ENCODE data around the gene PCSK9. TPM values are rescaled to one million over a fixed set of nuclear protein-coding genes. Genes with fewer than 3 reads are reported as not detected.

PCSK9 gene
- total and polyA plus RNA-seq, 2 experiments from 2014 or later, result 77.6 to 327 TPM

DNA sequence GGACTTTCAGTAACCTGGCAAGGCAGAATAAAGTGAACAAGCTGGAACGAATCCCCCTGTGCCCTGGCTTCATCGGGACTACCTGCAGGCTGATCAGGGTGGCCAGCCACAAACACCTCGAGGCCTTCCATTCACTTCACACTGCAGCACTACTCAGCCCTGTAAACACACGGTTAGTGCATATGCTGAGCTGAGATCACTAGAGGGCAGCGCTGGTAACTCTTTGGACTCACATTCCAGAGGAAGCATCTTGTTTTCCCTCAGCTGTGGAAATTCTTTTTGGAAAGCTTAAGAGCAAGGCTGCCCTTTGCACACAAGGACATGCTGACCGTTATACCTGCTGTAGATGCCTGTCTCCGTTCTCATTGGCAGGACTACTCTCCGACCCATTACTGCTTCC is 32.1 kb downstream of the PCSK9 start:
- H3K79me2 ChIP-seq (replicated peaks; ENCODE audit: insufficient read depth), result no peaks in the 10 kb centered on the region
- no peak overlapping the region for H3K4me3 Mint-ChIP-seq
- peak overlapping the region; percentile 65 for H3K27ac ChIP-seq (ENCODE audit: low read depth)
- no peaks in the 10 kb centered on the region for H4K20me1 ChIP-seq (replicated peaks; ENCODE audit: insufficient read depth)
- peaks cover 74% of the 10 kb centered on the region for H3K36me3 Mint-ChIP-seq (ENCODE audit: low read depth)
- TF ChIP-seq CREB1 (CRISPR knock-in tag; IDR thresholded peaks at IDR 0.05; ENCODE audit: low read depth) (no peak), ZNF114 (CRISPR knock-in tag; IDR thresholded peaks at IDR 0.05) (no peak), NANOG (IDR thresholded peaks at IDR 0.05; ENCODE audit: borderline replicate concordance) (no peak), POLR2AphosphoS5 (IDR thresholded peaks at IDR 0.05; ENCODE audit: low read depth) (no peak)
- TF ChIP-seq, protein P1, sequence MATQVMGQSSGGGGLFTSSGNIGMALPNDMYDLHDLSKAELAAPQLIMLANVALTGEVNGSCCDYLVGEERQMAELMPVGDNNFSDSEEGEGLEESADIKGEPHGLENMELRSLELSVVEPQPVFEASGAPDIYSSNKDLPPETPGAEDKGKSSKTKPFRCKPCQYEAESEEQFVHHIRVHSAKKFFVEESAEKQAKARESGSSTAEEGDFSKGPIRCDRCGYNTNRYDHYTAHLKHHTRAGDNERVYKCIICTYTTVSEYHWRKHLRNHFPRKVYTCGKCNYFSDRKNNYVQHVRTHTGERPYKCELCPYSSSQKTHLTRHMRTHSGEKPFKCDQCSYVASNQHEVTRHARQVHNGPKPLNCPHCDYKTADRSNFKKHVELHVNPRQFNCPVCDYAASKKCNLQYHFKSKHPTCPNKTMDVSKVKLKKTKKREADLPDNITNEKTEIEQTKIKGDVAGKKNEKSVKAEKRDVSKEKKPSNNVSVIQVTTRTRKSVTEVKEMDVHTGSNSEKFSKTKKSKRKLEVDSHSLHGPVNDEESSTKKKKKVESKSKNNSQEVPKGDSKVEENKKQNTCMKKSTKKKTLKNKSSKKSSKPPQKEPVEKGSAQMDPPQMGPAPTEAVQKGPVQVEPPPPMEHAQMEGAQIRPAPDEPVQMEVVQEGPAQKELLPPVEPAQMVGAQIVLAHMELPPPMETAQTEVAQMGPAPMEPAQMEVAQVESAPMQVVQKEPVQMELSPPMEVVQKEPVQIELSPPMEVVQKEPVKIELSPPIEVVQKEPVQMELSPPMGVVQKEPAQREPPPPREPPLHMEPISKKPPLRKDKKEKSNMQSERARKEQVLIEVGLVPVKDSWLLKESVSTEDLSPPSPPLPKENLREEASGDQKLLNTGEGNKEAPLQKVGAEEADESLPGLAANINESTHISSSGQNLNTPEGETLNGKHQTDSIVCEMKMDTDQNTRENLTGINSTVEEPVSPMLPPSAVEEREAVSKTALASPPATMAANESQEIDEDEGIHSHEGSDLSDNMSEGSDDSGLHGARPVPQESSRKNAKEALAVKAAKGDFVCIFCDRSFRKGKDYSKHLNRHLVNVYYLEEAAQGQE (IDR thresholded peaks at IDR 0.05; ENCODE audit: unreplicated experiment), result no peak
- TF ChIP-seq, protein P2, sequence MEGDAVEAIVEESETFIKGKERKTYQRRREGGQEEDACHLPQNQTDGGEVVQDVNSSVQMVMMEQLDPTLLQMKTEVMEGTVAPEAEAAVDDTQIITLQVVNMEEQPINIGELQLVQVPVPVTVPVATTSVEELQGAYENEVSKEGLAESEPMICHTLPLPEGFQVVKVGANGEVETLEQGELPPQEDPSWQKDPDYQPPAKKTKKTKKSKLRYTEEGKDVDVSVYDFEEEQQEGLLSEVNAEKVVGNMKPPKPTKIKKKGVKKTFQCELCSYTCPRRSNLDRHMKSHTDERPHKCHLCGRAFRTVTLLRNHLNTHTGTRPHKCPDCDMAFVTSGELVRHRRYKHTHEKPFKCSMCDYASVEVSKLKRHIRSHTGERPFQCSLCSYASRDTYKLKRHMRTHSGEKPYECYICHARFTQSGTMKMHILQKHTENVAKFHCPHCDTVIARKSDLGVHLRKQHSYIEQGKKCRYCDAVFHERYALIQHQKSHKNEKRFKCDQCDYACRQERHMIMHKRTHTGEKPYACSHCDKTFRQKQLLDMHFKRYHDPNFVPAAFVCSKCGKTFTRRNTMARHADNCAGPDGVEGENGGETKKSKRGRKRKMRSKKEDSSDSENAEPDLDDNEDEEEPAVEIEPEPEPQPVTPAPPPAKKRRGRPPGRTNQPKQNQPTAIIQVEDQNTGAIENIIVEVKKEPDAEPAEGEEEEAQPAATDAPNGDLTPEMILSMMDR (conservative IDR thresholded peaks at IDR 0.05; ENCODE audit: low read depth in 2 of 2), result peak; percentile 67 to 87
- TF ChIP-seq, protein P3, sequence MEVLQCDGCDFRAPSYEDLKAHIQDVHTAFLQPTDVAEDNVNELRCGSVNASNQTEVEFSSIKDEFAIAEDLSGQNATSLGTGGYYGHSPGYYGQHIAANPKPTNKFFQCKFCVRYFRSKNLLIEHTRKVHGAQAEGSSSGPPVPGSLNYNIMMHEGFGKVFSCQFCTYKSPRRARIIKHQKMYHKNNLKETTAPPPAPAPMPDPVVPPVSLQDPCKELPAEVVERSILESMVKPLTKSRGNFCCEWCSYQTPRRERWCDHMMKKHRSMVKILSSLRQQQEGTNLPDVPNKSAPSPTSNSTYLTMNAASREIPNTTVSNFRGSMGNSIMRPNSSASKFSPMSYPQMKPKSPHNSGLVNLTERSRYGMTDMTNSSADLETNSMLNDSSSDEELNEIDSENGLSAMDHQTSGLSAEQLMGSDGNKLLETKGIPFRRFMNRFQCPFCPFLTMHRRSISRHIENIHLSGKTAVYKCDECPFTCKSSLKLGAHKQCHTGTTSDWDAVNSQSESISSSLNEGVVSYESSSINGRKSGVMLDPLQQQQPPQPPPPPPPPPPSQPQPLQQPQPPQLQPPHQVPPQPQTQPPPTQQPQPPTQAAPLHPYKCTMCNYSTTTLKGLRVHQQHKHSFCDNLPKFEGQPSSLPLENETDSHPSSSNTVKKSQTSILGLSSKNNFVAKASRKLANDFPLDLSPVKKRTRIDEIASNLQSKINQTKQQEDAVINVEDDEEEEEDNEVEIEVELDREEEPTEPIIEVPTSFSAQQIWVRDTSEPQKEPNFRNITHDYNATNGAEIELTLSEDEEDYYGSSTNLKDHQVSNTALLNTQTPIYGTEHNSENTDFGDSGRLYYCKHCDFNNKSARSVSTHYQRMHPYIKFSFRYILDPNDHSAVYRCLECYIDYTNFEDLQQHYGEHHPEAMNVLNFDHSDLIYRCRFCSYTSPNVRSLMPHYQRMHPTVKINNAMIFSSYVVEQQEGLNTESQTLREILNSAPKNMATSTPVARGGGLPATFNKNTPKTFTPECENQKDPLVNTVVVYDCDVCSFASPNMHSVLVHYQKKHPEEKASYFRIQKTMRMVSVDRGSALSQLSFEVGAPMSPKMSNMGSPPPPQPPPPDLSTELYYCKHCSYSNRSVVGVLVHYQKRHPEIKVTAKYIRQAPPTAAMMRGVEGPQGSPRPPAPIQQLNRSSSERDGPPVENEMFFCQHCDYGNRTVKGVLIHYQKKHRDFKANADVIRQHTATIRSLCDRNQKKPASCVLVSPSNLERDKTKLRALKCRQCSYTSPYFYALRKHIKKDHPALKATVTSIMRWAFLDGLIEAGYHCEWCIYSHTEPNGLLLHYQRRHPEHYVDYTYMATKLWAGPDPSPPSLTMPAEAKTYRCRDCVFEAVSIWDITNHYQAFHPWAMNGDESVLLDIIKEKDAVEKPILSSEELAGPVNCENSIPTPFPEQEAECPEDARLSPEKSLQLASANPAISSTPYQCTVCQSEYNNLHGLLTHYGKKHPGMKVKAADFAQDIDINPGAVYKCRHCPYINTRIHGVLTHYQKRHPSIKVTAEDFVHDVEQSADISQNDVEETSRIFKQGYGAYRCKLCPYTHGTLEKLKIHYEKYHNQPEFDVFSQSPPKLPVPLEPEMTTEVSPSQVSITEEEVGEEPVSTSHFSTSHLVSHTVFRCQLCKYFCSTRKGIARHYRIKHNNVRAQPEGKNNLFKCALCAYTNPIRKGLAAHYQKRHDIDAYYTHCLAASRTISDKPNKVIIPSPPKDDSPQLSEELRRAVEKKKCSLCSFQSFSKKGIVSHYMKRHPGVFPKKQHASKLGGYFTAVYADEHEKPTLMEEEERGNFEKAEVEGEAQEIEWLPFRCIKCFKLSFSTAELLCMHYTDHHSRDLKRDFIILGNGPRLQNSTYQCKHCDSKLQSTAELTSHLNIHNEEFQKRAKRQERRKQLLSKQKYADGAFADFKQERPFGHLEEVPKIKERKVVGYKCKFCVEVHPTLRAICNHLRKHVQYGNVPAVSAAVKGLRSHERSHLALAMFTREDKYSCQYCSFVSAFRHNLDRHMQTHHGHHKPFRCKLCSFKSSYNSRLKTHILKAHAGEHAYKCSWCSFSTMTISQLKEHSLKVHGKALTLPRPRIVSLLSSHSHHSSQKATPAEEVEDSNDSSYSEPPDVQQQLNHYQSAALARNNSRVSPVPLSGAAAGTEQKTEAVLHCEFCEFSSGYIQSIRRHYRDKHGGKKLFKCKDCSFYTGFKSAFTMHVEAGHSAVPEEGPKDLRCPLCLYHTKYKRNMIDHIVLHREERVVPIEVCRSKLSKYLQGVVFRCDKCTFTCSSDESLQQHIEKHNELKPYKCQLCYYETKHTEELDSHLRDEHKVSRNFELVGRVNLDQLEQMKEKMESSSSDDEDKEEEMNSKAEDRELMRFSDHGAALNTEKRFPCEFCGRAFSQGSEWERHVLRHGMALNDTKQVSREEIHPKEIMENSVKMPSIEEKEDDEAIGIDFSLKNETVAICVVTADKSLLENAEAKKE (CRISPR knock-in tag; IDR thresholded peaks at IDR 0.05), result no peak
- TF ChIP-seq, protein P4, sequence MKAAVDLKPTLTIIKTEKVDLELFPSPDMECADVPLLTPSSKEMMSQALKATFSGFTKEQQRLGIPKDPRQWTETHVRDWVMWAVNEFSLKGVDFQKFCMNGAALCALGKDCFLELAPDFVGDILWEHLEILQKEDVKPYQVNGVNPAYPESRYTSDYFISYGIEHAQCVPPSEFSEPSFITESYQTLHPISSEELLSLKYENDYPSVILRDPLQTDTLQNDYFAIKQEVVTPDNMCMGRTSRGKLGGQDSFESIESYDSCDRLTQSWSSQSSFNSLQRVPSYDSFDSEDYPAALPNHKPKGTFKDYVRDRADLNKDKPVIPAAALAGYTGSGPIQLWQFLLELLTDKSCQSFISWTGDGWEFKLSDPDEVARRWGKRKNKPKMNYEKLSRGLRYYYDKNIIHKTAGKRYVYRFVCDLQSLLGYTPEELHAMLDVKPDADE (IDR thresholded peaks at IDR 0.05), result no peak
- H3K27me3 Mint-ChIP-seq (ENCODE audit: insufficient read depth, low read depth, poor library complexity), result peaks cover 8% of the 10 kb centered on the region
- H3K4me2 ChIP-seq, result no peak overlapping the region
- peaks cover 22% of the 10 kb centered on the region for H3F3A ChIP-seq (replicated peaks; ENCODE audit: low read depth)
- H3K4me1 Mint-ChIP-seq, result peaks cover 9% of the 10 kb centered on the region
- no peak overlapping the region for H2AFZ ChIP-seq
- no peaks in the 10 kb centered on the region; the same call in 2 of the 3 replicates for H3K9me3 Mint-ChIP-seq
- H3K4me3 ChIP-seq, result no peak overlapping the region
- H3K27ac Mint-ChIP-seq, result peak overlapping the region; percentile 33; the same call in 1 of the 2 replicates
- H3K27me3 ChIP-seq (ENCODE audit: insufficient read depth), result no peaks in the 10 kb centered on the region
- H3K4me1 ChIP-seq (ENCODE audit: insufficient read depth), result peaks cover 8% of the 10 kb centered on the region; the same call in 1 of the 2 replicates
- H3K9me2 ChIP-seq (ENCODE audit: insufficient read depth), result no peaks in the 10 kb centered on the region
- ATAC-seq (peak; percentile 97), DNase-seq (ENCODE audit: low spot score) (peak; percentile 87)
- peaks cover 15% of the 10 kb centered on the region for H3K36me3 ChIP-seq (ENCODE audit: insufficient read depth)
